HG02885 (cell line): ENCODE results near the gene MZB1.
"Not testable (repeated sequence)": the region's sequence is repeated elsewhere in the genome, so short reads cannot be mapped to it uniquely, and the experiment has no call there.

Experiments
- ATAC-seq: cut with Tn5 transposase; IDR thresholded peaks from one replicate; pipeline ENCODE4 v1.9.1; 2021; ENCODE audit warnings: mild to moderate bottlenecking; ENCODE audit not compliant: unreplicated experiment, poor library complexity

Gene MZB1

DNA sequence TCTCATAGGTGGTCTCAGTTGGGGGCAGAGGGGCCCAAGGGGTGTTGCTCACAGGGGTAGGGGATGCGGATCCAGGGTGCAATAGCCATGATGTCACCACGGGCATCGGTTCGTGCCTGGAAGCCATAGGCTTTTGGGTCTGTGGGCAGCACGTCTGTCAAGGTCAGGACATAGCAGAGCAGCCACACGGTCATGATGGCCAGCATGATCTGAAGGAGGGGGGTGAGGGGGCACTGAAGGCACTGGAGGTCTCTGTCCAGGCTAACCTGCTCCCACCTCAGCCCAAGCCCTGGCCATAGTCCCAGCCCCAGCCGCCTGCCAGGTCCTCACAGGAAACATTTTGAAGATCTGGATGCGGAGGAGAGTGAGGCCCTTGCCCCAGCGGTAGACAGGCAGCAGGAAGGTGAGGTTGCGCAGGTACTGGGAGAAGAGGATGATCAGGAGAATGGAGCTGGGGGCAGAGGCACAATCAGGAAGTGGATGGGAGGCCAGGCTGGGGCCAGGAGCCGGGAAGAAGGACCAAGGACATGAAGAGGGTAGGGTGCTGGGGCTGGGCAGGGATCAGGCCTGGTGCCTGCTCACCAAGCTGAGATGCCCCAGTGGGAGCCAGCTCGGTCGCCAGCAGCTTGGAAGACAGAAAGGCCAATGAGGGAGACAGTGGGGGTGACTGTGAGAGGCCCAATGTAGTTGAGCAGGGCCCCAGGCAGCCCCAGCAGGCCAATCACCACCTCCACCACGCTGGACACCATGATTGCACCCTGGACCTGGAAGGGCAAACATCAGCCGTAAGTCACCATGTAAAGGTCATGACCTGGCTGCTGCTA, 9.9 kb downstream of the MZB1 start:
- no peak for ATAC-seq

DNA sequence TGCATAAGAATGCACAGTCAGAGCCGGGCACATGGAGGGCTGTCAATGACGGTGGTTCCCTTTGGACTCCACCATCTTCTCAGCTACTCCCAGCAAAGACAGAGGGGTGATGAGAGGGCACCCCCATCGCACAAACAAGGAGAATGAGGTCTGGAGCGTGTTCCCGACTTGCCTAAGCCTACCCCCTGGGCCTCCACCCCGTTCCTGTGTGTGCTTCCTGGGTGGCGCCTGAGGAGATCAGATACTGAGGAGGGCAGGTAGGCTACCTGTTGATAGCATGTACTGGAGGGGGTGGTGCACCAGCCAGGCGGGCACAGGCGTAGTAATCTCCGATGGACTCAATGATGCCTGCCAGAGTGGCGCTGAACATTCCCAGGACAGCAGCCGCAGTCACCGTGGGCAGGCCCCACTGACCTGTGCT, 10.8 kb downstream of the MZB1 start:
- ATAC-seq: no peak

DNA sequence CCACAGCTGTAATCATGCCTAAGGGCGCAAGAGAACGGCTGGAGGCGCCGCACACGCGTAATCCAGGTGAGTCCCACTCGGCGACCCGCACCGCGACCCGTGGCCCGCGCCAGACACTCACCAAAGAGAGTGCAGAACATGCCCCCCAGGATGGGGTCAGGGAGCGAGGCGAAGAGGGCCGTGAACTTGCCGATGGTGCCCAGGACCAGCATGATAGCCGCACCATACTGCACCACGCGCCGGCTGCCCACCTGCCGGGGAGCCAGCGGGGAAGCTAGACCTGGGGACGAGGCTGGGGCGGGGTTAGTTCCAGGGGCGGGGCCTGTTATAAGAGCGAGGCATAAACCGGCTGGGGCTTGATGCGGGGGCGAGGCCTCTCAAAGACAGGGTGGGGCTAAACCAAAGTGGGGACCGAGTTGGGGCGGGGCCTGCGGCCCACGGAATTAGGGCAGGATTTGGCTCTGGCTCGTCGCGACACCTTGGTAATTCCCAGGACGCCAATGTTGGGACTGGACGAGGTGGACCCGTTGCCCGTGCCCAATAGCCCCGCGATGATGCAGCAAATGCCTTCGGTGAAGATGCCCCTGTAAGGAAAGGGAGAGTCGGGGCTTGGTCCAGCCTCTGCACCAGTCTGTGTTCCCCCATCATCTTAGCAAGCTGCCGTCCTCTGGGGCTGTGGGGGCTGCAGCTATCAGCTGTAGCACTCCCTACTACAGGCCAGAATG, 11.4 kb downstream of the MZB1 start:
- ATAC-seq: no peak

DNA sequence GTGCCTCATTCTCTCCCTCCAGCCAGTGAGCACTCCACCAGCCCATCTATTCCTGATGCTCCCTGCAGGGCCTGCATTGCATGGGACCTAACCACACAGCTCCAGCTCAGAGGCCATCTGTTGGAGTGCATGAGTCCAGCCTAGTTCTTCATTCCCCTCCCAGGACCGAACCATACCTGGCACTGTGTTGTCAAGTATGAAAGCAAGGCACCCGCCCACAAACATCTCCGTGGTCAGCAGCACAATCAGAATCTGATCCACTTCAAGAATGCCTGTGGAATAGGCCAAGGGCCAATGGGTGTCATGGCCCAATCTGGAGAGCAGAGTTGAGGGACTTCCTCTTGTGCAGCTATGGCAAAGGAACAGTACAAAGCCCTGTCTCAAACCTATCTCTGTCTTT, 12.5 kb downstream of the MZB1 start:
- no peak for ATAC-seq

DNA sequence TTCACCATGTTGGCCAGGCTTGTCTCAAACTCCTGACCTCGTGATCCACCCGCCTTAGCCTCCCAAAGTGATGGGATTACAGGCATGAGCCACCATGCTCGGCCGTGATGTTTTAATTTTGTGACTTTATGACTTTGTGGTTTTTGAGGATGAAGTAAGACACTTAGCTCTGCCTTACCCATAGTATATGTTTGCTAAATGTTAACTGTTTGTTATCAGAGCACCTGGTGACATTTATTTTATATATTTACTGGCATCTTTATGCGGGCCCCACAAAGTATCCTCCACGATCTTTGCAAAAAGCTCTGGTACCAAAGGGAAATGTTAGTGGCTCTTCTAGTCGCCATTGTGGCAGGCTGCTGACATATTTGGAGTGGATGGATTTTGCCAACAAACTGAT, 13.3 kb downstream of the MZB1 start:
- ATAC-seq: no peak

DNA sequence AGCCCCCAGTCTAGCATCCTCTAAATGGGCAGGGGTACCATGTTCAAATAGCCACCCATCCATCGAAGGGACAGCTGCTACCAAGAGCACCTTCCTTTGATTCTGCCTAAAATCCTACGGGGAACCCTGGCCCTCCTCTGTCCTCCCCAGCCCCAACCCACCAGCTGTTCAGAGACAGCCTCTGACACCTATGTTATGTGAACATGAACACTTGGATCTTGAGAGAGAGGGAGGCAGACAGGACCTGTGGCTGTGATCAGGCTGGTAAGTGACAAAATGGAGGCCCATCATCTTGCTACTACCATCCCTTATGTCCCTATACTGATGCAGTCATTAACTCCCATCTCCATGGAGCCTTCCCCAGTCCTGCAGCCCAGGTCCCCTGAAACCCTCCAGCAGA, 14.8 kb downstream of the MZB1 start:
- ATAC-seq: no peak

DNA sequence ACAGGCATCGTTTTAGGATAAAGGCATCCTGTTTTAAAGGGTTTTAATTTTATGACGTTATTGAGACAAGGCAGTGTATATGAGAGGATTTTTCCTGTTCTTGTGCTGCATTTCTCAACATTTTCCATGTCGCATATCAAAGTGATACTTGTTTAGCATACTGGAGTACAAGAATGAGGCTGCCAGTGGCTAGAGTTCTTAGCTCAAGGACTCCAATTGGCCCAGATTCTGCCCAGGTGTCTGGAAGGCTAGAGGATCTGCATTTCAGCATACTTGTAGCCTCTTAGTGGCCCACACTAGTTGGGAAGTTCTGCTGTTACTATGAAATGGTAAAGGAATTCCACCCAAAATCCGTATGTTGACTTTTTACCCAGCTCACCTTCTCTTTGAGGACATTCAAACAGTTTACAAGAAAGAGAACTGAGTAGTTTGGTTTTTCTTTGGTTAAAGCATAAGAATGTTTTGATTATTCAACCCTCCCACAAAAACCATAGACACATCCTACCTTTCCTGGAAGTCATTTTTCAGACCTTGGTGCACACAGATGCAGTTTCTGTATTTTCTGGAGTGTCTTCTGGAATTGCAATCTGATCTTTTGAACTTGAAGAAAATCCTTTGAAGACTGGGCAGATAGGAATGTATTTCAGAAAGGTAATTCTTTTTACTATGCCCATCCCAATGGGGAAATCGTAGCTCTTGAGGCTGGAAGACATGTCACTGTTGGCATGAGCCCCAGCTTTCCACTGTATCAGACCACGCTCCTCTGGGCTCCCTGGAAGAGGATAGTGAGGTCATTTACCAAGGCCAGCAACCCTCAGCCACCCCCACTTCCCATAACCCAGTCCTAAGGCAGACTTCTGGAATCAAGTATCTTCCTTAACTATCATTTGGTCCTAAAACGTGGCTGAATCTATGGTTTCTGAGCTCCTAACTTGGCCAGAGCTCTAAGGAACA, 18.0 kb downstream of the MZB1 start:
- ATAC-seq: no peak

DNA sequence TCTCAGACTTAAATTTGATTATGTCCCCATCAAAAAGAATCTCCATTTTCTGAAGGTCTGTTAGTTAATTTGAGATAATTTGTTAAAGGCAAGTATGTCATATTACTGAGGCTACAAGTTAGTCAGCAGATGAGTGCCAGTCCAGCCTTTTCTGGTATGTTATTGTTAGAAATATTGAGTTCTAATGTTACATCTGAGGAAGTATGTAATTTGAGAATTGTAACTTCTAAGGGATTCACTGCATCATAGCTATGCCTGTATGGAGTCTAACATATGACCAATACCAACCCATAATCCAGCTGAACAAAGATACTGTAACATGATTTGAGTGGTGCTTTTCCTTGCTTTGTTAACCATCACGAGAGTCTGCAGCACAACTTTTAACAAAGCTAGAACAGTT, 20.5 kb downstream of the MZB1 start:
- no peak for ATAC-seq

DNA sequence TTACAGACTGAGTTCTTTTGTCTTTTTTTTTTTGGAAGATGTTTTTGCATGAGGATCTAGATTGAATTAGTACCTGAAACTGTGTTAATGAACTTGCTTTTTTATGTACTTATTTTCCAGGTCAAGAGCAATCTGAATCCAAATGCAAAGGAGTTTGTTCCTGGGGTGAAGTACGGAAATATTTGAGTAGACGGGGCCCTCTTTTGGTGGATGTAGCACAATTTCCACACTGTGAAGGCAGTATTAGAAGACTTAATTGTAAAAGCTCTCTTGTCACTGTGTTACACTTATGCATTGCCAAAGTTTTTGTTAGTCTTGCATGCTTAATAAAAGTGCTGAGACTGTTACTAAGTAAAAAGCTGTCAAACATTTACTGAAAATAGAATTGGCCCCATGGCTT, 21.1 kb downstream of the MZB1 start:
- ATAC-seq: no peak

DNA sequence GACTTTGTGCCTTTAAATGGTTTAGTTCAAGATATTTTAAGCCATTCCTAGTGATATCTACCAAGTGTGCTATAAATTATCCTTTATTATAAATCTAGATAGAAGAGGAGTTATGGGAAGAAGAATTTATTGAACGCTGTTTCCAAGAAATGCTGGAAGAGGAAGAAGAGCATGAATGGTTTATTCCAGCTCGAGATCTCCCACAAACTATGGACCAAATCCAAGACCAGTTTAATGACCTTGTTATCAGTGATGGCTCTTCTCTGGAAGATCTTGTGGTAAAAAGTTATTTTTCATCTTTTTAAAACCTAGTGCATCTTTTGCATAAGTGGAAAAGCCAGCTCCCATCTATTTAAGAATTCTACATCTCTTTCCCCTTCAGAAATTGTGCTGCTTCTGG, 25.2 kb downstream of the MZB1 start:
- ATAC-seq: no peak

DNA sequence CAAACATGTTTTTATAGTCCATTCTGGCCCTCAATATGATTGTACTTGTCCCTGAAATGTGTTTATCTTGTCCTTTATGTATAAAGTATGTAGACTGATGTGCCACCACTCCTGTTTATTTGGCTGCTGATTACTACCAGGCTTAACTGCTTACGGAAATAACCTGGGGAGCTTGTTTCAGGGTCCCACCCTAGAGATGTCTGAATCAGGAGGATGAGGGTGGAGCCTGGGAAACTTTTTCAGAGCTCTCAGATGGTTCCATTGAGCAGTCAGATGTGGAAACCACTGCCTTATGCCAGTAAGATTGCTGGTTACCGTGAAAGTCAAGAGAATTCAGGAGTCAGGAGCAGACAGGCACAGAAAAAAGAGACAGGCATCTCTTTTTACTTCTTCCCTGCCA, 25.8 kb downstream of the MZB1 start:
- no peak for ATAC-seq

DNA sequence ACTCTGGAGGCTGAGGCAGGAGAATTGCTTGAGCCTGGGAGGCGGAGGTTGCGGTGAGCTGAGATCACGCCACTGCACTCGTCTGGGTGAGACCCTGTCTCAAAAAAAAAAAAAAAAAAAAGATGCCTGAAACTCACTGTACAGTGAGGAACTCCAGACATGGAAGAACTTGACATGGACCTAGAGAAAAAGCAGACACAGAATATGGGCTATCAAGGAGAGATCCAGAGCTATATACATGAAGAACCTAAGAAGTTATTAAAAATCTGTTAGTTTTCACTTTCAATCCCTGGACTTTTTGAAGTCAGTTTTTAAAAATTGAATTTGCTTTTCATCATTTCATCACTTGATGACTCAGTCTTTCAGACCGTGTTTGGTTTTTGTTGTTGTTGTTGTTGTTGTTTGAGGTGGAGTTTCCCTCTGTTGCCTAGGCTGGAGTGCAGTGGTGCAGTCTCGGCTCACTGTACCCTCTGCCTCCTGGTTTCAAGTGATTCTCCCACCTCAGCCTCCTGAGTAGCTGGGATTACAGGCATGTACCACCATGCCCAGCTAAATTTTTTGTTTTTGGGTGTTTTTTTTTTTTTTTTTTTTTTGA, 27.8 kb downstream of the MZB1 start:
- ATAC-seq: no peak

DNA sequence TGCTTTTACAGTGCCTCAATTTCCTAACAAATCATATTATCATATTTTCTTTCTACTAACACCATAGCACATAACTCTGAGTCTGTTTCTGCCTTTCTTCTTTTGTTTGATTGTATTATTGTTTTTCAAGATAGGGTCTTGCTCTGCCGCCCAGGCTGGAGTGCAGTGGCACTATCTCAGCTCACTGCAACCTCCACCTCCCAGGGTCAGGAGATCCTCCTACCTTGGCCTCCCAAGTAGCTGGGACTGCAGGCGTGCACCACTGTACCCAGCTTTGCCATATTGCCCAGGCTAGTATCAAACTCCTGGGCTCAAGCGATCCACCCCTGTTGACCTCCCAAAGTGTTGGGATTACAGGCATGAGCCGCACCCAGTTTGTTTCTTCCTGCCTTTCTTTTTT, 29.3 kb downstream of the MZB1 start:
- no peak for ATAC-seq

DNA sequence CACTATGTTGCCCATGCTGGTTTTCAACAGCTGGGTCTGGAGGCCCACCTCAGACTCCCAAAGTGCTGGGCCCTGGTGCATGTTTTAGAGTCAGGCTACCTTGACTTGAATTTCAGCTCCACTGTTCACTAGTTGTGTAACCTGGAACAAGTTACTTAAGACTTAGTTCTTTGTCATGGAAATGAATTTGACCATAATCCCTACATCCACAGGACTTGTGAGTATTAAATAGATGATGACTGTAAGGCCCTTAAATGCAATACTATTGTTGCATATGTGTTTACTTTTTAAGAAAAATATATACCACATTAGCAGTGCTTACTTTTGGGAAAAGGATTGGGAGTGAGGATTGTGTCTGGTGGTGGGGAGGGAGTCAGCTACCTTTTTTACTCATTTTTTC, 31.6 kb downstream of the MZB1 start:
- no peak for ATAC-seq

DNA sequence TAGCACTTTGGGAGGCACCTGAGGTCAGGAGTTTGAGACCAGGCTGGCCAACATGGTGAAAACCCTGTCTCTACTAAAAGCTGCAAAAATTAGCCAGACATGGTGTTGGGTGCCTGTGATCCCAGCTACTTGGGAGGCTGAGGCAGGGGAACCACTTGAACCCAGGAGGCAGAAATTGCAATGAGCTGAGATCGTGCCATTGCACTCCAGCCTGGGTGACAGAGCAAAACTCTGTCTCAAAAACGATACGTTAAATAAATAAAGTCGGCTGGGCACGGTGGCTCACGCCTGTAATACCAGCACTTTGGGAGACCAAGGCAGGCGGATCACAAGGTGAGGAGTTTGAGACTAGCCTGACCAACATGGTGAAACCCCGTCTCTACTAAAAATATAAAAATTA, 33.8 kb downstream of the MZB1 start:
- not testable (repeated sequence) for ATAC-seq

DNA sequence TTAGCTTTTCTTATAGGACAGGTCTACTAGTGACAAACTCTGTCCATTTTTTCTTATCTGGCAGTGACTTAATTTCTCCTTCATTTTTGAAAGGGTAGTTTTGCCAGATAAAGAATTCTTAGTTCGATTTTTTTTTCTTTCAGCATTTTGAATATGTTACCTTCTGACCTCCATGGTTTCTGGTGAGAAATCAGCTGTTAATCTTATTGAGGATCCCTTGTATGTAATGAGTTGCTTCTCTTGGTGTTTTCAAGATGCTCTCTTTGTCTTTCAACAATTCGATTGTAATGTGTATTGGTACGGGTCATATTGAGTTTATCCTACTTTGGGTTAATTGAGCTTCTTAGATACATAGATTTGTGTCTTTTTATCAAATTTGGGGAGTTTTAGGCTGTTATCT, 35.5 kb downstream of the MZB1 start:
- no peak for ATAC-seq

DNA sequence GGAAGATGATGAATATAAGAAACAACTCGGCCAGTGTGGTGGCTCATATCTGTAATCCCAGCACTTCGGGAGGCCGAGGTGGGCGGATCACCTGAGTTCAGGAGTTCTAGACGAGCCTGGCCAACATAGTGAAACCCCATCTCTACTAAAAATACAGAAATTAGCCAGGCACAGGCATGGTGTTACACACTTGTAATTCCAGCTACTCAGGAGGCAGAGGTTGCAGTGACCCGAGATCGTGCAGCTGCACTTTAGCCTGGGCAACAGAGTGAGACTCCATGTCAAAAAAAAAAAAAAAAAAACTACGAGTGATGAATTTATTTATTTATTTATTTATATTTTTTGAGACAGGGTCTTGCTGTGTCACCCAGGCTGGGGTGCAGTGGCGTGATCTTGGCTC, 41.9 kb downstream of the MZB1 start:
- not testable (repeated sequence) for ATAC-seq

DNA sequence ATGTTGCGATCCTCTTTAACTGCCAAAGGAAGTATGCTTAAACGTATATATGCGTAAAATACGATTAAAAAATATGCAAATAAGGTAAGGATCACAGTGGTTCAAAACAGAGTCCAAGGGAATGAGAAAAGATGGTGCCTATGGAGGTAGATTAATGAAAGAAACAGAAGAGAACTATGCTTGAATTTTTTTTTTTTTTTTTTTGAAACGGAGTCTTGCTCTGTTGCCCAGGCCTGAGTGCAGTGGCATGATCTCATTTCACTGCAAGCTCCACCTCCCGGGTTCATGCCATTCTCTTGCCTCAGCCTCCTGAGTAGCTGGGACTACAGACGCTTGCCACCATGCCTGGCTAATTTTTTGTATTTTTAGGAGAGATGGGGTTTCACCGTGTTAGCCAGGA, 44.3 kb downstream of the MZB1 start:
- not testable (repeated sequence) for ATAC-seq

DNA sequence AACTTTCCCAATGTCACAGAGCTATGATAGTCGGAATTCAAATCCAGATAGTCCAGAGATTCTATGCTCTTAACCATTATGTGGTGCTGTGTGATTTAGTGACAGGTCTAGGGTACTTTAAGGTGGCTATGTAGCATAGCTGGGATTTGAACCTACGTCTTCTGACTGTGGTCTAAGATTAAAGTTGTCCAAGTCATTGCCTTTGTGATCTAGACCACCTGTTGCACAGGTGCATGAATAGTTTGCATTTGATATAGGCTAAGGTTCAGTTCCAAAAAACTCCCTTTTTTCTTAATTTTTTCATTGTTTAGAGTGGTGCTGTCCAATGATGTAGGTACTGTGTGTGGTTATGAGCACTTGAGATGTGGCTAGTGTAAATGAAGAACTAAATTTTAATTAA, 45.5 kb downstream of the MZB1 start:
- no peak for ATAC-seq

DNA sequence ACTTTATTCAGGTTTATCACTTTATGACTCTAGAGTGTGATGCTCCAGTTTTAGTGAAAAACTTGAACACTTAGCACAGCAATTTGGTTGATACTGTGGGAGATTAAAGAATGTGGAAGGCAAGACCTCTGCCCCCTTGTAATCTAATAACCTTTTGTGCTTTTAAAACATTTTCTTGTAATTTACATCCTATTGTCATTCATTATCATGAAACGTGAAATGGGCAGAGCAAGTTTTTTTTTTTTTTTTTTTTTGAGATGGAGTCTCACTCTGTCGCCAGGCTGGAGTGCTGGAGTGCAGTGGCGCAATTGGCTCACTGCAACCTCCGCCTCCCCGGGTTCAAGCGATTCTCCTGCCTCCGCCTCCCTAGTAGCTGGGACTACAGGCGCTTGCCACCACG, 46.2 kb downstream of the MZB1 start:
- no peak for ATAC-seq

DNA sequence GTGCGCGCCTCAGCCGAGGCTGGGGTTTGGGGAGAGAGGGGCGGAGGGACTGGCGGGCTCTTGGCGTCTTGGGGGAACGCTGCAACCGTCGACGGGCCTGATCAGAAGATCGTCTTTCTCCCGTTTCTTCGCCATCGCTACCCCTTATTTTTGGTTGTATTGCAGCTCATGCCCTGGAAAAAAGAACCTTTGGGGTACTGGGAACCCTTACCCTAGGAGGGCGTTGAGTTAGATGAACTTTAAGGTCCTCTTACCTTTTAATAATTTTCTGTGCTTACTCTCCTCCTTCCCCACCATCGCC, 47.3 kb downstream of the MZB1 start:
- no peak for ATAC-seq
